ENCODE measurements around the gene GALK1.
"Not testable (repeated sequence)": the region's sequence is repeated elsewhere in the genome, so short reads cannot be mapped to it uniquely, and the experiment has no call there.

Gene GALK1
- 7.9 reads per million, percentile 27 among the genes with 10 or more reads in this experiment for total RNA-seq

DNA sequence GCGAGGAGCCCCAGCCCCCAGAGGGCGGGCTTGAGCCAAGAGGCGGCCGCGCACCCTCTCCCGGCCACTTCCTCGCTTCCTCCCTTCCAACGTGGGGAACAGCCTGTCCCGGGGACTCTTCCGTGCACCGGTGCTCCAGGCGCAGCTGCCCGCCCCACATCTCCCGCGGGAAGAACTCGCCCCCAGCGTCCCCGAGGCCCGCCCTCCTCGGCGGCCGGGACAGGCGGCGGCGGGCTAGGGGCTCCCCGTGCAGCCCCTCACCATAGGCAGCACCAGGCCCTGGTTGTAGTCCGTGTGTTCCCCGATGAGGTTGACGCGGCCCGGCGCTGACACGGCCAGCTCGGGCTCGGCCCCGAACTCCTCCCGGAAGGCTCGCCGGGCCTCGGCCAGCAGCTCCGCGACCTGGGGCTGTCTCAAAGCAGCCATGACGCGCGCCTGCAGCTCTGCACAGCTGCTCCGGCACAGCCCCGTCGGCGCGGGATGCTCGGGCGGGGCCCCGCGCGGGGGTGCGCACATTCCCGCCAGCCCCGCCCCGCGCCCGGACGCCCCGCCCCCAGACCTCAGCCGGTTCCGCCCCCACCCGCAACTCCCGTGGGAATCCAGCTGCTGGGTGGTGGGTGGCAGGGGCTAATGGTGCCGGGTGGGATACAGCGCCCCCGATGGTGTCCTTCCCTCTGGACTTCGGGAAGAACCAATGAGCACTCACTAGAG, at the start of gene GALK1:
GALK1 (minus strand) TSS at position 482 of the 711 bp plus-strand sequence; CDS start at position 426, 56 bp downstream.
- peak; percentile 59 for DNase-seq

DNA sequence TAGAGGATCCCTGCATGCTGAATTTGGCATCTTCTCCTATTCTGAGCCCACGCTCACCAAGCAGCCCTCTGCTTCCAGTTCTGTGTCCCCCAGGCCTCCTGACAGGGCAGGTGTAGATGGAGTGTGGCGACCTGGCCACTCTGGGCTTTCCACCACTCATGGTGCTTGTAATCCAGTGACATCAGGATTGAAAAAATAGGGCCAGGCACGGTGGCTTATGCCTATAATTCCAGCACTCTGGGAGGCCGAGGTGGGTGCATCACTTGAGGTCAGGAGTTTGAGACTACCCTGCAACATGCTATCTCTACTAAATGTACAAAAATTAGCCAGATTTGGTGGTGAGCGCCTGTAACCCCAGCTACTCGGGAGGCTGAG, 49.0 kb upstream of the GALK1 start:
- DNase-seq, result no peak

DNA sequence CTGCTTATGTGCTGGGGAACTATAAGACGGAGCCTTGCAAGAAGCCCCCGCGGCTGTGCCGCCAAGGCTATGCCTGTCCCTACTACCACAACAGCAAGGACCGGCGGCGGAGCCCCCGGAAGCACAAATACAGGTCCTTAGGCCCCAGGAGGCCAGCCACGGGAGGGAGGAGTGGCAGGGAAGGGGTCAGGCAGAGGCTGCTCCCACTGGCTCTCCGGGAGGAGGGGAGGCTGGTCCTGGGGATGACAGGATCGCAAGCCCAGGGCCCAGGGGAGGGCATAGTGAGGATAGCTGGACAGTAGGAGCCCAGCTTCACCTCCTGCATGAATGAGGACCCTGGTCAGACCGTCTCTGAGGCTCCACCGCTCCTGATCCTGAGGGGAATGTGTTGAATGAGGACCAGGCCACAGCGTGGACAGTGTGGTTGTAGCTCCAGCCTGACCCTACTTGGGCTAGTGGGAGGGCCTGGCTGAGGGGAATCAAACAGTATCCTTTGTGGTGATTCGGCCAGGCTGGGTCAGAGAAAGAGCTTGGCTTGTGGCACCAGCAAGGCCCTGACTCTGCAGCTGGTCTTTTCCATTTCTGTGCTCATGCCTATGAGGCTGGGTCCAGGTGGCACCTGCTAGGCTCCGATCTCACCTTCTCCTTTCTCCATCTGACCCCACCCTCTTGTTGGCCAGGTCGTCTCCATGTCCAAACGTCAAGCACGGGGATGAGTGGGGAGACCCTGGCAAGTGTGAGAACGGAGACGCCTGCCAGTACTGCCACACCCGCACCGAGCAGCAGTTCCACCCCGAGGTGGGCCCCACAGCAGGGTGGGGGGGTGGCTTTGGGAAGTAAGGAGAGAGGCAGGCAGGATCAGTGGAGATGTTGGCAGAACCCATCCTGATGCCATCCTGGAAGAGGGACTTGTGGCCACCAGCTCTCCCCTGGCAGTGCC, 48.4 kb upstream of the GALK1 start:
- no peak for DNase-seq

DNA sequence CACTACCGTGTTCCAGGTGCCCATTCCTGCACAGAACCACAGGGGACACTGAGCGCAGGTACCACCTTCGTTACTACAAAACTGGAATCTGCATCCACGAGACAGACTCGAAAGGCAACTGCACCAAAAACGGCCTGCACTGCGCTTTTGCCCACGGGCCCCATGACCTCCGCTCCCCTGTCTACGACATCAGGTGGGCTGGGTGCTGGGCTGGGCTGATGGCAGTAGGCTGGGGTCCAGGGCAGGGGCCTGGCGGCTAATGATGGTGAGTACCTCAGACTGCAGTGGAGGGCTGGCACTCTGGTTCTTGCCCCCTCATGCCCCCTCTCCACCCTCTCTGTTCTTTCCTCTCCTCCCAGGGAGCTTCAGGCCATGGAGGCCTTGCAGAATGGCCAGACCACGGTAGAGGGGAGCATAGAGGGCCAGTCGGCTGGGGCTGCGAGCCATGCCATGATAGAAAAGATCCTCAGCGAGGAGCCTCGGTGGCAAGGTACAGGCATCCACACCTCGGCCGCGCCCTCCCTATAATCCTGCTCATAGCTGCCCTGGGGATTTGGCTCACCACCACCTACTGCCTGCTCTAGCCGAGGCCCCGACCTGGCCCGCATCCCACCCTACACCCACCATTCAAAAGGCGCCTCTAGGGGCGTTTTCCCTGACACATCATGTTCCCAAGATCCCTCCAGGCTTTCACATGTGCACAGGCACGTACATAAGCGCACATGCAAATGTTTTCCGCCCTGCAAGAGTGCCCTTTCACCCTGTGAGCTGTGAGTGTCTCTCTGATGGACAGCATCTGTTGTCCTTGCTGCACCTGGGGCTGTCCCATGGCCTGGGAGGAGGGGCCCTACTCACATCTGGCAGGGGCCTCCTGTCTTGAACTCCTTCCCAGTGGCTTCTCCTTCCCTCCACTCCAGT, 47.4 kb upstream of the GALK1 start:
- no peak for DNase-seq

DNA sequence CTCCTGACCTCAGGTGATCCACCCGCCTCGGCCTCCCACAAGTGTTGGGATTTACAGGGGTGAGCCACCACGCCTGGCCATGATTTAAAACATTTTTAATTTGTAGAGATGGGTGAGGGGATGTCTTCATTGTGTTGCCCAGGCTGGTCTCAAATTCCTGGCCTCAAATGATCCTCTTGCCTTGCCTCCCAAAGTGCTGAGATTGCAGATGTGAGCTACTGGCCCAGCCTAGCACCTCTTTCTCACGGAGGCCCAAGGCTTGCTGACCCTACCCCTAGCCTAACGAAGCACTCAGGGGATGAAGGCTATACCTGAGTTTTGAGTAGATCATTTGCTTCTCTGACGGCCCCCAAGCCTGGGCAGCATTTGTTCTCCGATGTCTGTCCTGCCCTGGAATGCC, 46.2 kb upstream of the GALK1 start:
- DNase-seq, result no peak

DNA sequence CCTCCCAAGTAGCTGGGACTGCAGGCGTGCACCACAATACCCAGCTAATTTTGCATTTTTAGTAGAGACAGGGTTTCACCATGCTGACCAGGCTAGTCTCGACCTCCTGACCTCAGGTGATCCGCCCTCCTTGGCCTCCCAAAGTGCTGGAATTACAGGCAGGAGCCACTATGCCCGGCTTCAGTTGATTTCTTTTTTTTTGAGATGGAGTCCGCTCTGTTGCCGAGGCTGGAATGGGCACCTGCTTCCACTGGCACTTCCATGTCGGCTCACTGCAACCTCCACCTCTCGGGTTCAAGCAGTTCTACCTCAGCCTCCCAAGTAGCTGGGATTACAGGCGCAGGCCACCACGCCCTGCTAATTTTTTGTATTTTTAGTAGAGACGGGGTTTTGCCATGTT, 45.8 kb upstream of the GALK1 start:
- not testable (repeated sequence) for DNase-seq

DNA sequence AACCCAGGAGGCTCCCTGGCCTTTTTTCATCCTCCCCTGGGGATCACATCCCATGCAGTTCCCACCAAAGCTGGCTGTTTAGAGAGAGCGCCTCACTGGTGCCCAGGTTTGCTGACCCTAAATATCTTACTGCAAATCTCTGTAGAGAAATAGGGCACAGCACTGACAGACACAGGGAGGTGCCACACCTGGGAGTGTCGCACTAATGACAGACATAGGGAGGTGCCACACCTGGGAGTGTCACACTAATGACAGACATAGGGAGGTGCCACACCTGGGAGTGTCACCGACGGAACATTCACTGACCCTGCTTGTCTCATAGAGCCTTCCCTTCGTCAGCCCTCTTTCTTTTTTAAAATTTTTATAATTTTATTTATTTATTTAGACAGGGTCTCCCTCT, 45.2 kb upstream of the GALK1 start:
- DNase-seq, result no peak

DNA sequence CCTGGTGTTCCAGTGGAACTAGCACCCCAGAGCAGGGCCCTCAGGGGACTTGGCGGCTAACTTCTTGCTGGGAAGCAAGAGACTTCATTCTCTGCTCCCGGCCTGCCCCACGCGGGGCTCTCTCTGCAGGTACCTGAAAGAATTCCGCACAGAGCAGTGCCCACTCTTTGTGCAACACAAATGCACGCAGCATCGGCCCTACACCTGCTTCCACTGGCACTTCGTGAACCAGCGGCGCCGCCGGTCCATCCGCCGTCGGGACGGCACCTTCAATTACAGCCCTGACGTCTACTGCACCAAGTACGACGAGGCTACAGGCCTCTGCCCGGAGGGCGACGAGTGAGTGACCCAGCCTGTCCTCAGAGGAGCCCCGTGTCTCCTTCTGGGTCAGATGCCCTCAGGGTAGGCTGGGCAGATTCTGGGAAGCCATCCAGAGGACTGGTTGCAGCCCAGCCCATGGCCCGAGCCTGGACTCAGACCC, 44.7 kb upstream of the GALK1 start:
- no peak for DNase-seq

DNA sequence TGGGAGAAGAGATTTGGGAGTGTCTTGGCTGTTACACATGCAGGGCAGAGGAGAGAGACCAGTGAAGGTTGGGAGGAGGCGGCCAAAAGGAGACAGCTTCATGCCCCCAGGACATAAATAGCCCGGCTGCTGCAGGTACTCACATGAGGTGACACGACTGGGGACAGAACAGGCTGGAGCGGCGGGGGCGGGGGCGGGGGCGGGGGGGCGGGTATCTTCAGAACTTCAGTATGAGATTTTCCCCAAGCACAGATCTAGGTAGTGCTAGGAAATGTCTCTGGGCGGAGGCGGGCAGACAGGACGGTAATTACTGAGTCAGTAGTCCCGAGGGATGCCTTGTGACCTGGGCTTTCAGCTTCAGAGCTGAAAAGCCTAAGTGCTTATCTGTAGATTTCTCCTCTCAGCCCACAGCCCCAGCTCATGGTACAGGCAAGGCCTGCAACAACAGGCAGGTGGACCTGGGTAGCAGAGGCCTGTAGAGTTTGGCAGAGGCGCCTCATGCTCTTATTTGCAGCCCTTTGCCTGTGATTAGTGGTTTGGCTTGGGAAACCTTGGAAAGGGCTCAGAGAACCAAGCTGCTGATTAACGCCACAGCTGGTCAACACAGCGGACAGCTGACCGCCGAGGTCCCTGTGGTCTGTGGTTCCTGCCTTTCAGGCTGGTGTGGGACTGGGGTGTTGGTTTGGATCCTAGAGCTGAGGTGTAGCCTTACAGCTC, 44.1 kb upstream of the GALK1 start:
- DNase-seq, result no peak

DNA sequence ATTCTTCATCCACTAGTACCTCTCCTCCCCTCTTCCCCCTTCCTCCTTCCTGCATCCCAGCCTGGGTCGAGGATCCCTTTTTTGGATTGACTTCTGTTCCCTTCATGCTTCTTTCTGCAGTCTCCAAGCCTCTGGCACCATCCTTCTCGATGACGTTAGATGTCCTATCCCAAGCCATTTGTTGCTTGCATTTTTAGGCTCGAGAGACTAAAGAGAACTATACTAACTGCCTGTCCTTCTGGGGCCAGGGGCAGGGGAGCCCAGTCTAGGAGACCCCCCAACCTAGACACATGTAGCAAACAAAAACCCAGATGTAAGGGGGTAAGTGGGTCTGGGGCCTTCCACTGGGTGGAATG, 43.5 kb upstream of the GALK1 start:
- no peak for DNase-seq

DNA sequence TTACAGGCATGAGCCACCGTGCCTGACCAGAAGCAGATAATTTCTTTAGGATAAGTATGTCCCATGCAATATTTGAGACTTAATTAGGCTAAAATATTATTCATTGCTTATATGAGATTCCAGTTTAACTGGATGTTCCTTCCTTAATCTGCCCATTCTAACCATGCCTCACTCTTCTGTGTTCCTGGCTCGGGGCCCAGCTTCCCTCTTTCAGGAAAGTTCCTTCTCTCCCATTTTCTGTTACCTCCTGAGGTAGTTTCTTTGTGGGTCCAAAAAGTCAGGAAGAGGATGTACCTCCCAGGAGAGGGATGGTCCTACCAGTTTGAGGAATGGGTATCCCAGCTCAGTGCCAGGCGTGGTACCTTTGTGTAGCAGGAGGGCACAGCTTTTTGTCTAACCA, 42.9 kb upstream of the GALK1 start:
- no peak for DNase-seq

DNA sequence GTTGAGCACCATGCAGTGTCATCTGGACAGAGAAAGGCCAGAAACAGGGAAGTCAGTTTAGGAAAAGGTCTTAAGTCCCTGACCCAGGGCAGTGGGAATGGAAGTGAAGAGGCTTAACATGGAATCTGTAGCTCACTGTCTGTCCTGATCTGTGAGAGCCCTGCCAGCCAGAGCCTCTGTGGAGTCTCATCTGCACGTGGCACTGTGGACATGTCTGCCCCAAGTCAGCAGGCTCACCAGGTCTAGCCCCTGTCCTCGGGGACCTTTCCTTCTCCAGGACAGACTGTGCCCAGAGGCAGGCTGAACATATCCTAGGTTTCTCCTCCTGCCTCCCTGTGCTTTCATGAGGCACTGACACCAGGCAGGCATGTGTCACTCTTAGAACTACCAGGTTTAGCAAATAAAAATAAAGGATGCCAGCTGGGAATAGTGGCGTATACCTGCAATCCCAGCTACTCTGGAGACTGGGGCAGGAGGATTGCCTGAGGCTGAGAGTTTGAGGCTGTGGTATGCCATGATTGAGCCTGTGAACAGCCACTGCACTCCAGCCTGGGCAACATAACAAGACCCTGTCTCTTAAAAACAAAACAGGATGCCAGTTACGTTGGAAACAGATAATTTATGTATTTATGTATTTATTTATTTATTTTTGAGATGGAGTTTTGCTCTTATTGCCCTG, 42.0 kb upstream of the GALK1 start:
- DNase-seq, result no peak

DNA sequence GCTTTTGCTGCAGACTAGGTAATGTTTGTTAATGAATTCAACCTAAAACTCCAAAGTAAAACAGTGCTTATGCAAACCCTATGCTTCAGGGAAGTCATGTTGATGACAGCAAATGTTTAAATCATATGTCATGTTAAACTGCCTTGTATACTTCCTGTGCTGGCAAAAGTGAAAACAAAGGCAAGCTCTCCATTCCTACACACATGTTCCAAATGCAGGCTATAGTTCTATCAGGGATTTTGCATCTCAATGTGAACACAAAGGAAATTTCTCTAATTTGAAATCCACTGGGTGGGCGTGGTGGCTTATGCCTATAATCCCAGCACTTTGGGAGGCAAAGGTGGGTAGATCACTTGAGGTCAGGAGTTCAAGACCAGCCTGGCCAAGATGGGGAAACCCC, 38.9 kb upstream of the GALK1 start:
- DNase-seq, result no peak

DNA sequence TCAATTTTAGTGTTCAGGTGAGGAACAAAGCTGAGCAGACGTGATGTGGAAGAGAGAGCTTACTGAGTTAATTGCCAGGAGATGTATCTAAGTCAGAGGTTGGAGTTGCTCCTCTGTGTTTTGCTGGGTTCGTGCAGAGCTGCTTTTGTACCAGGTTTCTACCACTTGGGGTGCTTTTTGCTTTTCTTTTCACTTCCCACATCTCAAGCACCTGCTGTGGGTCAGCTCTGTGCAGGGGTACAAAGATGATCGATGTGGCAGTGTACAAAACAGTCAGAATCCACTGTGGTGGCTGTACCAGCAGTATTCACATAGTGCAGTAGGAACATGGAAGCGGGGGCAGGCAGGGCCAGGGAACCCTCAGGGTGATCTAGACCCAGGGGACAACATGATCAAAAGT, 34.4 kb upstream of the GALK1 start:
- DNase-seq, result no peak

DNA sequence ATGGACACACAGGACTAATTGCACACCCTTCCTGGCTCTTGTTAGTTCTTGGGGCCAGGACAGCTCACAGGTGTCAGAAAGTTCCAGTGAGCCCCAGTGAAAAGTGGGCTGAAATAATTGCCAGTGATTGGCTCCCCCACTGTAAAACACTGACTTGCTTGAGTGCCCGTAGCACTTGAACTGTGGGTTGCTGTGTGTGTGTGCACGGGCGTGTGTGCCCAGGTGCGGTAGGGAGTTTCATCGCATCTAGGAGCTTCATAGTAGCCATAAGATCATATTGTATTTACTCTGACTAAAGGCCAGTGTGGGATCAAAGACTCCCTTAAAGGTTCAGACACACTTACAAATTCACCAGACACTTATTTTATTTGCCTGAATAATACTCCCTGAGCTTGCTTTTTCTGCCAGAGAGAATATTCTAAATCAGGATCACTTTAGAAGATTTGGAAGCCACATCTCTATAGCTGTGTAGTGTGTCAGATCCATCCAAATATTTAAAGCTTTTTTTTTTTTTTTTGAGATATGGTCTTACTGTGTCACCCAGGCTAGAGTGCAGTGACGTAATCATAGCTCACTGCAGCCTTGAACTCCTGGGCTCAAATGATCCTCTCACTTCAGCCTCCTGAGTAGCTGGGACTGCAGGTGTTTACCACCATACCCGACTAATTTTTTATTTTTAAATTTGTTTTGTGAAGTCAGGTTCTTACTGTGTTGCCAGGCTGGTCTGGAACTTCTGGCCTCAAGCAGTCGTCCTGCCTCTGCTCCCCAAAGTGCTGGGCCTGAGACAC, 31.0 kb upstream of the GALK1 start:
- no peak for DNase-seq

DNA sequence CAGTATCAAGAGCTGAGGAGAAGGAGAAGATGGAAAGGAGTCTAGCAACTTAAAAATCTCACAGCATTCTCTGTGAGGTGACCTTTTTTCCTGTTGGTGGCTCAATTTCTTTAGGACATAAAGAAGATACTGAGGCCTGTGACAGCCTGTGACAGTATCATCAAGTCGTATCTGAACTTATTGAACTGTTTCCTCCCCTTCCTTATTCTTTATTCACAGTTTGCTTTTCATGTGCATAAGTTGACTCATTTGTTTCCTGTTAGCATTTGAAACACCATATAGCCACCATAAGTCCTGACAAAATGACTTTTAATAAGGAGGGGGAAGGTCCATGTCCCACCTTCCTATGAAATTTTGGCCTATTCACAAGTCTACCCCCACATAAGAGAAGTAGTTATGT, 28.5 kb upstream of the GALK1 start:
- DNase-seq, result no peak

DNA sequence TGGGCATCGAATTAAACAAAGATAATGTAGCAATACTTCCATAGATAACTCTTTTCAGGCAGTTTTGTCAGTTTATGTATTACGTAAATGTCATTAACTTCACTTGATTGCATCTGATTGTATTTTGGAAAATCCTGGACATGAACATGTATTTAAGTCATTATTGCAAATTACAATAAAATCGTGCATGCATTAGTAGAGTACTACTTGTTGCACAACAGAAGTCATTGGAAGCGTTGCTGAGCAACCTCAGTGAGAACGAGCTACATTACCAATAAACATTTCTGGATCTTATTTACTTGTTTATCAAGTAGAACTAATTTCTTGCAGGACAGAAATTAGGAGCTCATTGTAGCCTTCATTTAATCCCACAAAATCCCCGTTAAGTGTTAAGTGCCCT, 26.3 kb upstream of the GALK1 start:
- no peak for DNase-seq

DNA sequence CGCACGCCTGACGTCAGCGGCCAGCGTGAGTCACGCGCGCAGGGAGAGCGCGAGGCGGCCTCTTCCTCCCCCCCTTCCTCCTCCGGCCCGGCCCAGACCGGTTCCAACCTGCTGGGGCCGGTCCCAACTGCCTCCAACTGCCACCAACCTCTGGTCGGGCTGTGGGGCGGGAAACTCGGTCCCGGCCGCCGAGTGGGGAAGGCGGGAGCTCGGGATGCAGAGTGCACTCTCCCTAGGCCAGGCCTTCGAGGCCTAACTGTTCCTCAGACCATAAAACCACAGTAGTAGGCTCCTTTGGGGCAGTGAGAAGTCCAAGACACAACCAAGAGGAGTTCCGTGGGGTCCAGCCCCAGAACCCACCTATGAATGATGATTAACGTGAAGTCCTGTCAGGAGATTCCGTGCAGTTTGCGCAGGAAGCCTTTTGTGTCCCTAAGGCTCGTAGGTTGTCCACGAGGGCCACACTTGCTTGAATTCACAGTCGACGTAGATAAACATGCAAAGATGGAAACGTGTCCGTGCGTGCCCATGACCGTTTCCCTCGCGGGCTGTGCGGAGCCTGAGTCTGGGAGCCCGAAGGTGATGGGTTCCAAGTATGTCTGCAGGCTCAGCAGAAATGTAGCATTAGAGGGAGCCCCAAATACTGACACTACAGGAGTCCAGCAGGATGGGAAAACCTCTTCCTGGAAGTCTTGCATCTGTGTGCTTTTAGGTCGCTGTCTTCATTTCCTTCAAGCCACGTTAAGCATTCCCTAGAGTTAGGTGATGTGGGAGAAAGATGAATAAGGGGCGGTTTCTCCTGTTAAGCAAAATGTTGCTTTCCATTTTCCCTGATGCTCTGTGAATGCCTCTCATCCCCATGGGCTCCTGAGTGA, 20.3 kb upstream of the GALK1 start:
- DNase-seq, result peak; percentile 83

DNA sequence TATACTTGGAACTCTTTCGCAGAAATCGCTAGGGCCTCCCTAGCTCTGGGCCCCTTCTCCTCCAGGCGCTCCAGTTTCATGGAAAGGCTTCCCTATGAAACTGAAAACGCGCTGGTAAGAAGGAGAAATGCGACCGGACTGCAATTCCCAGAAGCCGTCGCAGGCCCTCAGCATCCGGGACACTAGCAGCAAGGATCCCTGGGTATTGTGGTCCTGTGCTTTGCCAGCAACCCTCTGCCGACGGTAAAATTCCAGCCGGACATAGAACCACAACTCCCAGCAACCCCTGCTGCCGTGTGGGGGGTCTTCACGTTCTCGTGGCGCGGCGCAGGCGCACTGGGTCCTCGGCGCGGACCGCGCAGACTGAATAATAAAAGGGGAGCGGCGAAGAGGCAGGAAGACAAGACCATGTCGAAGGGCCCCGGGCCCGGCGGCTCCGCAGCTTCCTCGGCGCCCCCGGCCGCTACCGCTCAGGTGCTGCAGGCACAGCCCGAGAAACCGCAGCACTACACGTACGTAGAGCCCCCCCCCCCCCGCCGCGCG, 19.6 kb upstream of the GALK1 start, which contains the start of gene UNK:
UNK (plus strand) TSS at position 334 of the 543 bp plus-strand sequence; CDS start at position 409, 75 bp downstream.
- peak; percentile 95 for DNase-seq

All from effector CD4-positive, alpha-beta T cell (primary cell).